Naive thymus-derived CD8-positive, alpha-beta T cell (primary cell): Measurements from ENCODE around the gene TFDP1. TPM values are rescaled to one million over a fixed set of nuclear protein-coding genes. Genes with fewer than 3 reads are reported as not detected.

ENCODE experiments used
- ATAC-seq, 2 donors: fragments of 150-1000 bp; cut with Tn5 transposase in 1 of 2; sonication (Bioruptor Pico), chemical (Tn5 transposase) in 1 of 2; 1 replicate in 1 of 2; 2 replicates in 1 of 2; pipeline ENCODE4 v1.10.0; 2021; ENCODE audit warnings: mild to moderate bottlenecking in 2 of 2, moderate library complexity in 2 of 2
- POLR2A ChIA-PET: fragments of 350-600 bp; sonication (Branson Sonifier 250); formaldehyde crosslinking; loops from one replicate; lab custom pipeline; 2021; ENCODE audit warnings: antibody characterized with exemption; lab: Charles Lee
- DNase-seq, 10 donors: peaks; one replicate each; pipeline versions ENCODE4 v3.0.0 to v3.0.0-alpha.2; 2020 to 2022
- H3K27ac Mint-ChIP-seq, 10 donors: one replicate each; pipeline ENCODE4 v1.8.0; 2020 to 2022; ENCODE audit warnings: mild to moderate bottlenecking in 10 of 10, mixed read lengths in 10 of 10, moderate library complexity in 4 of 10, inconsistent platforms in 1 of 10
- H3K27me3 Mint-ChIP-seq, 5 donors: one replicate each; pipeline ENCODE4 v1.8.0; 2021 to 2022; ENCODE audit warnings: mixed read lengths in 5 of 5
- H3K36me3 Mint-ChIP-seq, 3 donors: one replicate each; pipeline ENCODE4 v1.8.0; 2020 to 2022; ENCODE audit warnings: mixed read lengths in 3 of 3, mild to moderate bottlenecking in 2 of 3, inconsistent platforms in 1 of 3
- H3K4me1 Mint-ChIP-seq, 4 donors: one replicate each; pipeline ENCODE4 v1.8.0; 2021 to 2022; ENCODE audit warnings: mixed read lengths in 4 of 4
- H3K4me3 Mint-ChIP-seq, 10 donors: one replicate each; pipeline ENCODE4 v1.8.0; 2020 to 2022; ENCODE audit warnings: mild to moderate bottlenecking in 10 of 10, mixed read lengths in 10 of 10, moderate library complexity in 6 of 10, inconsistent platforms in 1 of 10
- H3K9me3 Mint-ChIP-seq, 9 donors: one replicate each; pipeline ENCODE4 v1.8.0; 2020 to 2022; ENCODE audit warnings: mixed read lengths in 9 of 9, mild to moderate bottlenecking in 3 of 9, inconsistent platforms in 1 of 9, moderate library complexity in 1 of 9
- polyA plus RNA-seq, 3 donors: library from polyadenylated mRNA; unstranded; fragments of 300-500 nt; fragmentation: Illumina TruSeq; gene quantifications; one replicate each; pipeline ENCODE4 v1.2.3, GENCODE V29; 2021
- total RNA-seq, 8 experiments: library from RNA in 2 of 8; stranded (reverse) in 2 of 8; gene quantifications; one replicate each; pipeline ENCODE4 v1.2.3 and lab custom pipeline; 2021 to 2026

Gene TFDP1
- total and polyA plus RNA-seq, 5 experiments from 2014 or later = 17.1 to 61.9 (median 50.1) TPM

DNA sequence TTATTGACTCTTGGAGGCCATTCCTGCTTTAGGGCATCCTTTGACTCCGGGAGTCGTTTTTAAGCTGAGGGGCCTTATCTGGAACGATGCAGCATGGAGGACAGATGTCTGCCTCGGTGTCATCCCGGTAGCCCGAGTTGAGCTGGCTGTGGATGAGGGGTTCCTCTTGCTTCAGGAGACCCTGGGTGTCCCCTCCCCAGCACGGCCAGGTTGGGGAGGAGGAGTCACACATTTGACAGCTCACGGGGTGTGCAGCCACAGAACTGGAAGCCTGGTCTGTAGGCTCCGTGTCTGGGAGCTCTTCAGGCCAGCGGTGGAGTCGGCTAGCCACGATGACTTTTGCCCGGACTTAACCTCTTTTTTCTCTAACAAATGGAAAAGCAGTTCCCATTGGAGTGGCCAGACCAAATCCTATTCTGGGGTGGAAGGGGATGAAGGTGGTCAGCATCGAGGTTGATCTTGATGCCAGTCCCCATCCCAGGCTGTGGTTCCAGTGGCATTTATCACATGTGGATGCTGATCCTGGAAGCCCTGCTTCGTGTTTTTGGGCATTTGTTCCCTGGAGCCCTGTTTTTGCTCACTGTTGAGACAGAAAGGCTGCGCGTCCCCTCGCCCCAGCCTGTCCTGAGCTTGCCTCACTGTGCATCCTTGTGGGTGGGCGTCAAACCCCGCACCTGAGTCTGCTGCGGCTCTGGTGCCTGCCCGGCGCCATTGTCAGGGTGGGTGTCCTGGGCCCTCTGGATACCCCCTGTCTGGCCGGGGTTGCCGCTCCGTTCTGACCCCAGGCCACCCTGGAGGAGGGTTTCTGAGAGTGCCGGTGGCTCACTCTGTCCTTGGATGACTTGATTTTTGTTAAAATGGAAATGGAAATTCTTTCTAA is 12.0 kb downstream of the TFDP1 start:
- POLR2A ChIA-PET = no interaction called here
- H3K4me3 Mint-ChIP-seq = no peak overlapping the region
- ATAC-seq = no peak
- peaks cover 5 to 21% (median 13%) of the 10 kb centered on the region in 4 donors for H3K4me1 Mint-ChIP-seq
- H3K27me3 Mint-ChIP-seq = no peaks in the 10 kb centered on the region
- no peak overlapping the region for H3K27ac Mint-ChIP-seq
- peaks cover 5 to 32% (median 28%) of the 10 kb centered on the region in 3 donors for H3K36me3 Mint-ChIP-seq
- peaks cover 0 to 10% (median 0%) of the 10 kb centered on the region in 9 donors for H3K9me3 Mint-ChIP-seq
- peak in 1 of 10 donors; percentile 36 for DNase-seq

DNA sequence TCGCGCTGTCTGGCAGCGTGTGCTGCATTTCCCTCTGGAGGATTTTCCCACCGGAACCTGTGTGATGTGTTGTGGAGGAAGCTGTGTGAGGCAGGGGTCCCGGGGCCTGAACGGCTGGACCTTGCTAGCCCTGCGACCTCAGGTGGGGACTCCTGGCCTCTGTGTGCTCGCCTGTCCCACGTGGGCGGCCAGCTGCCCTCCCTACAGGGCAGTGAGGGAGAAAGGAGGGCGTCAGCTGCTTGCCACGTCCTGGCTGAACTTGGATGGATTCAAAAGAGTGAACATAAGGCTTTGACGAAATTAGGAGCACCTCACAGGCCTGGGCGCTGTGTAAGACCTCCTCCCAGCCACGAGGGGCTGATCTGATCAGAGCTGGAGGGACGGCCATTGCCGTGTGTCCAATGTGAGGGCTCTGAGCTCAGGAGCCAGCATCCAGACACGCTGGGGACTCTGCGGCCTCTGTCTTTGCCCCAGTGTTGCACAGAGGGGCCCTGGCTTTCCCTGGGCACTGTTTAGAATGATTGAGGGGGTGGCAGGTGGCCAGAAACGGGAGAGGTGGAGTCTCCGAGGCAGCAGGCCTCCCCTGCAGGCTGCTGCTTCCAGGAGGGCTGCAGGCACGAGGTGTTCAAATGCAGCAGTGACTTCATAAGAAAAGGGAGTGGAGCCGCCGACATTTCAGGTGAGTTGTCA is 13.0 kb downstream of the TFDP1 start:
- H3K9me3 Mint-ChIP-seq = peaks cover 0 to 10% (median 0%) of the 10 kb centered on the region in 9 donors
- ATAC-seq (no peak), DNase-seq (peak in 1 of 10 donors; percentile 28)
- POLR2A ChIA-PET = no interaction called here
- H3K36me3 Mint-ChIP-seq = peaks cover 5 to 28% (median 28%) of the 10 kb centered on the region in 3 donors
- H3K27me3 Mint-ChIP-seq = no peaks in the 10 kb centered on the region
- peak overlapping the region in 1 of 10 donors; percentile 70 for H3K27ac Mint-ChIP-seq
- peaks cover 5 to 28% (median 15%) of the 10 kb centered on the region in 4 donors for H3K4me1 Mint-ChIP-seq
- H3K4me3 Mint-ChIP-seq = no peak overlapping the region

DNA sequence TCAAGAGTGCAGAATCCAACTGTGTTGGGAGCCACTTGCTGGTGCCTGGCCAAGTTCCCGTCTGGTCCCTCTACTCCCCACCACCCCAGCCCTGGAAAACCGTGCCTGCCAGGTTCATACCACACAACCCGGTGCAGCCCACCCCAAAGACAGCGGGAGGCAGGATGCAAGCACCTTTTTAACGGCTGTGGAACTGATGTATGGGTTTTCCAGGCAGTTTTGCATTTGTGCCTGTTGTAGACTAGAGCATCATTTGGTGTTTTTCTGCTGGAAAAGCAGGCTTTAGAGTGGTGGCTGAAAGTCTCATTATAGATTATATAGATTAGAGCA is 13.5 kb downstream of the TFDP1 start:
- H3K9me3 Mint-ChIP-seq = peaks cover 0 to 10% (median 0%) of the 10 kb centered on the region in 9 donors
- H3K36me3 Mint-ChIP-seq = peaks cover 5 to 28% (median 28%) of the 10 kb centered on the region in 3 donors

DNA sequence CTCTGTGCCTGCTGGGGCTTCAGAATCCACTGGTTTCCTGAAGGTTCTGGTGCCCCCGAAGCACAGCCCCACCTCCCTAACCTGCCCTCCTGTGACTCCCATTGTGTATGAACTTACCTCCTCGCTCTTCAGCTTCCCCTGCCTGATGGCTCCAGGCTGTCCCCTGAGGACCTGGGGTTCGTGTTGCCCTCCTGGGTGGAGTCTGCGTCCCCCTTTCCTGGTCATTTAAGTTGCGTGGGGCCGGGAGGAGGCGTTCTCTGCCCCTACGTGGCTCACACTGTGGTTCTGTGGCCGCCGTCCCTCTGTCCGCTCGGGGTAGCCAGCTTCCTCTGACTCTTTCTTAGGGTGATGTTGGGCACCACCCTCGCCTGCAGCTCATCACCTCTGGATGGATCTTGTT is 13.9 kb downstream of the TFDP1 start:
- Mint-ChIP-seq H3K4me3 (no peak overlapping the region), H3K27ac (no peak overlapping the region), H3K4me1 (peaks cover 5 to 35% (median 20%) of the 10 kb centered on the region in 4 donors), H3K9me3 (peaks cover 0 to 10% (median 0%) of the 10 kb centered on the region in 9 donors), H3K36me3 (peaks cover 5 to 28% (median 28%) of the 10 kb centered on the region in 3 donors), H3K27me3 (no peaks in the 10 kb centered on the region)
- POLR2A ChIA-PET = no interaction called here
- ATAC-seq = no peak
- peak in 1 of 10 donors; percentile 23 for DNase-seq

More for the DNA sequence above, 13.5 kb downstream of the TFDP1 start:
- Mint-ChIP-seq H3K27me3 (no peaks in the 10 kb centered on the region), H3K27ac (no peak overlapping the region), H3K4me1 (peaks cover 5 to 33% (median 19%) of the 10 kb centered on the region in 4 donors), H3K4me3 (no peak overlapping the region)
- ATAC-seq (no peak), DNase-seq (peak in 1 of 10 donors; percentile 16)
- POLR2A ChIA-PET = no interaction called here

DNA sequence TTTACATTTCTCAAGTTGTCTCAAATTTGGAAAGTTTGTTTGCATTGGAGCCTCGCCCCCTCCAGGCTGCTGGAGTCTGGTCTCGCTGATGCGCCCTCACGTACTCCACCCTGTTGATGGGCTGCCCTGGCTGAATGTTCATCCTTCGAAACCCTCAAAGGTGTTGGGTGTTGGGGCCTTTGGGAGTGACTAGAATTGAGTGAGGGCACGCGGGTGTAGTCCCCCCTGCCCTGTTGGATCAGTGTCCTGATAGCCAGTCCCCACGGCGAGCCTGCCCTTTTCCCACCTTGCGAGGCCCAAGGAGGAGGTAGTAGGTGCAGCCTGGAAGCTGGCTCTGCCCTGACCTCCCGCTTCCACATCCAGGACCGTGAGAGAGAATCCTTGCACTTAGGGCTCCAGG is 14.8 kb downstream of the TFDP1 start:
- H3K4me3 Mint-ChIP-seq = no peak overlapping the region
- peaks cover 11 to 35% (median 23%) of the 10 kb centered on the region in 4 donors for H3K4me1 Mint-ChIP-seq
- no peaks in the 10 kb centered on the region for H3K27me3 Mint-ChIP-seq
- DNase-seq (peak in 1 of 10 donors; percentile 38), ATAC-seq (no peak)
- H3K9me3 Mint-ChIP-seq = peaks cover 0 to 10% (median 0%) of the 10 kb centered on the region in 9 donors
- peaks cover 5 to 28% (median 28%) of the 10 kb centered on the region in 3 donors for H3K36me3 Mint-ChIP-seq
- POLR2A ChIA-PET = no interaction called here
- H3K27ac Mint-ChIP-seq = no peak overlapping the region

DNA sequence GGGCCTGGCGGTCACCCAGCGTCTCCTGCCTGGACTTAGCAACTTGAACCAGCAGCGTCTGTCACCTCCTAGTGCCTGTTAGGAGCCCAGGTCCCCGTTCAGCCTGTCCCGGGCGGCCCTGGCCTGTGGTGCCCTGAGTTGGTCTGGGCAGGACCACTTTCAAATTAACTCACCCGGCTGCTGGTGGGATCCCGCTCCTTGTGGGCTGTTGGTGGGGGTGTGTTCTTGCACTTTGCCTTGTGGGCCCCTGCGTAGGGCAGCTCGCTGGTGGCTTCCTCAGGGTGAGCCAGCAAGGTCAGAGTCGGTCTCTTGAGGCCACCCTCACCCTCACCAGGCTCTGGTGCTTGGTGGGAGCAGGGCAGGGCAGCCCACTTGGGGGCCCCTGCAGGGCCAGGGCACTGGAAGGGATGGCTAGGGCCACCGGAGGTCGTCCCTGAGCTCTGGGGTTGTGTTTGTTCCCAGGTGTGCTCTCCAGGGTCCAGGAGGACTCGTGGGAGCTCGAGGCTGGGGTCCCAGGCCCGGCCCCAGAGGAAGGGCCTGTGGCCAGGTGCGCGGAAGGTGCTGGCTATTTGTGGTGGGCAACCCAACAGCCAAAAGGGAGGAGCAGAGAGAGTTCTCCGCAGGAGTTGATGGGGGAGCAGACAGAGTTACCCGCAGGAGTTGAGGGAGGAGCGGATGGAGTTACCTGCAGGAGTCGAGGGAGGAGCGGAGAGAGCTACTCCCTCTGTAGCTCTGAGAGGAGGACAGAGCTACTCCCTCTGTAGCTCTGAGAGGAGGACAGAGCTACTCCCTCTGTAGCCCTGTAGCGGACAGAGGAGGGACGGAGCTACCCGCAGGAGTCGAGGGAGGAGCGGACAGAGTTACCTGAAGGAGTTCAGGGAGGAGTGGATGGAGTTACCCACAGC is 16.9 kb downstream of the TFDP1 start:
- ATAC-seq (no peak), DNase-seq (peak in 1 of 10 donors; percentile 58)
- Mint-ChIP-seq H3K27ac (peak overlapping the region in 2 of 10 donors; percentile 47 to 68), H3K27me3 (no peaks in the 10 kb centered on the region), H3K36me3 (peaks cover 5 to 25% (median 23%) of the 10 kb centered on the region in 3 donors), H3K4me3 (no peak overlapping the region), H3K4me1 (peaks cover 23 to 49% (median 37%) of the 10 kb centered on the region in 4 donors), H3K9me3 (peaks cover 0 to 11% (median 0%) of the 10 kb centered on the region in 9 donors)
- POLR2A ChIA-PET = no interaction called here

DNA sequence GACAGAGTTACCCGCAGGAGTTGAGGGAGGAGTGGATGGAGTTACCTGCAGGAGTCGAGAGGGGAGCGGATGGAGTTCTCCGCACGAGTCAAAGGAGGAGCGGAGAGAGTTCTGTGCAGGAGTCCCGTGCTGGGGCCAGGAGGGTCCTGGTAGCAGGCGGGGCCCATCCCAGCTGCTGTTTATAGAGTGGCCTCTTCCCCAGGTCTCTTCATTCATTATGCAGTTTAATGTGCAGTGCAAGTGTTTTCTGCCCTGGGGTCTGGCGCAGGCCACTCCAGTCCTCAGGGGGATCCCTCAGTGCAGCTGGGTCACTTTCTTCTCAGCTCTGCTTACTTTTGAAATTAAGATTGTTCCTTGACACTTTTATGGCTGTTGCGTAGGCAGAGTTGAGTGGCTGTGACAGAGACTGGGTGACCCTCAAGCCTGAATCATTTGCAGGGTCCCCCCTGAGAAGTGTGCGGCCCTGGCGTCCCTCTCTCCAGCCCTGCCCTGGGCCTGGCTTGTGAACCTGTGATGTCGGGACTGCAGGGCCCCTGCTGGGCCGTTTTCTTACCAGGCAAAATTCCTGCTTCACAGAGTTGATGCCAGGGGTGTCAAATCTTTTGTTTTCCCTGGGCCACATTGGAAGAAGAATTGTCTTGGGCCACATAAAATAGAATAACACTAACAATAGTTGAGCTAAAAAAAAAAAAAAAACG is 17.9 kb downstream of the TFDP1 start:
- no peak for ATAC-seq
- Mint-ChIP-seq H3K4me3 (no peak overlapping the region), H3K27me3 (no peaks in the 10 kb centered on the region), H3K36me3 (peaks cover 5 to 20% (median 16%) of the 10 kb centered on the region in 3 donors), H3K4me1 (peaks cover 30 to 54% (median 40%) of the 10 kb centered on the region in 4 donors), H3K9me3 (peaks cover 0 to 11% (median 0%) of the 10 kb centered on the region in 9 donors), H3K27ac (peak overlapping the region in 2 of 10 donors; percentile 68 to 88)
- peak in 1 of 10 donors; percentile 41 for DNase-seq
- POLR2A ChIA-PET = no interaction called here

DNA sequence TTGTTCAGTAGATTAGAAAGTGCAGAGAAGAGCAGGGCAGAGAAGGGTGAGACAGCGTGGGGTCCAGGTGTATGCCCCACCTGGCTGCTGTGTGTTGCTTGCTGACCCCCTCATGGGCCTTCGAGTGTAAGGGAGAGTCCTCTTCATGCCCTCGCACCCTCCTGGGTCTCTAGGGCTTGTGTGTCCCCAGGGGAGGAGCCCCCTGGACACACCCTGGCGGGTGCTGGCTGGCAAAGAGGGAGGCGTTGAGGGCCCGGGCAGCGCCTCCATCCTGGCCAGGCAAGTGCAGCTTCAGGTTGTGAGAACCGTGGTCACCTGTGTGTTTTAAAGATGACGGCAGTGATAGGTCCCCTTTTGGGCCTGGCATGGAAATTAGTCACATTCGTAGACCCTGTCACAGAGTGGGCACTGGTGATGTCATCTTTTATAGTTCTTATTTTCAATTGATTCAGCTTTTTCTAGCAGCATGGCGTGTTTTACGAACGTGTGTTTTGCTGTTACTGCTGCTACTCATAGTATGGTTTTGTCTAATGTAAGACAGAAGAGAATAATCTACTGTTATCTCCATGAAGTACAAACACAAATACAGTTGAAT is 18.7 kb downstream of the TFDP1 start:
- peaks cover 0 to 11% (median 0%) of the 10 kb centered on the region in 9 donors for H3K9me3 Mint-ChIP-seq
- DNase-seq (no peak), ATAC-seq (no peak)
- peak overlapping the region in 3 of 10 donors; percentile 32 to 52 (median 34) for H3K27ac Mint-ChIP-seq
- H3K27me3 Mint-ChIP-seq = no peaks in the 10 kb centered on the region
- peaks cover 5 to 16% (median 15%) of the 10 kb centered on the region in 3 donors for H3K36me3 Mint-ChIP-seq
- POLR2A ChIA-PET = no interaction called here
- no peak overlapping the region for H3K4me3 Mint-ChIP-seq
- peaks cover 31 to 62% (median 42%) of the 10 kb centered on the region in 4 donors for H3K4me1 Mint-ChIP-seq

DNA sequence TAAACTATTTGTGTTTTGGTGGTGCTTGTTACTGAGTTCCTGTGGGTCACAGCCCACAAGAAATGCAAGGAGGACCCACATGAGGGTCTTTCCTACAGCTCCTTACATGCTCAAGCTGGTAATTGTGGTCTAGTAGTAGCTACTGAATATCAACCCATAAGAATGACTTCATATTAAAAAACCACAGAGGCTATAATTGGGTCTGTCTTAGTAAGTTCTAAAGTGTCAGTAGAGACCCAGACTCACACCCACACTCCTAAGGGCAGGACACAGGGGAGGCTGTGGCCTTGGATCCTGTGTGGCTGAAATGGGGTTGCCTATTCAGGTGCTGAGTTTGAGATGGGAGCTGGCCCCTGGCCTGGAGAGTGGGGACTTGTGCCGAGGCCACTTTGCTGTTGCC is 19.6 kb downstream of the TFDP1 start:
- no peak for DNase-seq
- POLR2A ChIA-PET = no interaction called here
- Mint-ChIP-seq H3K27ac (no peak overlapping the region), H3K4me3 (no peak overlapping the region), H3K27me3 (no peaks in the 10 kb centered on the region), H3K9me3 (peaks cover 0 to 11% (median 0%) of the 10 kb centered on the region in 9 donors), H3K4me1 (peaks cover 29 to 63% (median 45%) of the 10 kb centered on the region in 4 donors), H3K36me3 (peaks cover 0 to 8% (median 7%) of the 10 kb centered on the region in 3 donors)
- no peak for ATAC-seq

DNA sequence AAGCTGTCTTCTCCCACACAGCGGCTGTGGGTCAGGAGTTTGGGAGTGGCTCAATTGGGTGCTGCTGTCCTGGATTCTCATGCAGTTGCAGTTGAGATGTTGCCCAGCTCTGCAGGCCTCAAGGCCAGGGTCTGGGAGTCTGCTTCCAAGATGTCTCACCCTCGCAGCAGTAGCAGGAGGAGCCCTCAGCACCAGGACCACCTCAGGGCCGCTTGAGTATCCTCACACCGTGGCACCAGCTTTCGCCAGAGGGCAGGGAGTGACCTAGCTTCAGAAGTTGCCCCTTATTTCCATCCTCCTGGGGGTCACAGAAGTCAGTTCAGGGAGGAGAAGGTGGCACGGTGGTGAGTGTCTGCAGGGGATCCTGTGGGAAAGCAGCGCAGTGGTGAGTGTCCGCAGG is 20.9 kb downstream of the TFDP1 start:
- no peak for DNase-seq
- Mint-ChIP-seq H3K4me3 (no peak overlapping the region), H3K9me3 (peaks cover 0 to 7% (median 0%) of the 10 kb centered on the region in 9 donors), H3K27ac (peak overlapping the region in 4 of 10 donors; percentile 15 to 87 (median 60)), H3K36me3 (peaks cover 0 to 7% (median 1%) of the 10 kb centered on the region in 3 donors), H3K4me1 (peaks cover 29 to 54% (median 43%) of the 10 kb centered on the region in 4 donors), H3K27me3 (no peaks in the 10 kb centered on the region)
- no peak for ATAC-seq
- POLR2A ChIA-PET = no interaction called here

DNA sequence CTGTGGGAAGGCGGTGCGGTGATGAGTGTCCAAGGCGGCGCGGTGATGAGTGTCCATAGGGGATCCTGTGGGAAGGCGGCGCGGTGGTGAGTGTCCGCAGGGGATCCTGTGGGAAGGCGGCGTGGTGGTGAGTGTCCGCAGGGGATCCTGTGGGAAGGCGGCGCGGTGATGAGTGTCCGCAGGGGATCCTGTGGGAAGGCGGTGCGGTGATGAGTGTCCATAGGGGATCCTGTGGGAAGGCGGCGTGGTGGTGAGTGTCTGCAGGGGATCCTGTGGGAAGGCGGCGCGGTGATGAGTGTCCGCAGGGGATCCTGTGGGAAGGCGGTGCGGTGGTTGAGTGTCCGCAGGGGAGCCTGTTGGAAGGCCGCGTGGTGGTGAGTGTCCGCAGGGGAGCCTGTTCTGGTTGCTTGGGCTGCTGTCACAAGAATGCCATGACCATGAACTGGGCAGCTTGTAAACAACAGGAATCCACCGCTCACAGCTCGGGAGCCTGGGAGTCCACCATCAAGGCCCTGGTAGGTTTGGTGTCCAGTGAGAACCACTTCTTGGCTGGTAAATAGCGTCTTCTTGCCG is 21.4 kb downstream of the TFDP1 start:
- no peak overlapping the region for H3K4me3 Mint-ChIP-seq
- H3K4me1 Mint-ChIP-seq = peaks cover 29 to 53% (median 42%) of the 10 kb centered on the region in 4 donors
- ATAC-seq (no peak), DNase-seq (no peak)
- H3K36me3 Mint-ChIP-seq = peaks cover 0 to 10% (median 3%) of the 10 kb centered on the region in 3 donors
- peaks cover 0 to 7% (median 0%) of the 10 kb centered on the region in 9 donors for H3K9me3 Mint-ChIP-seq
- H3K27ac Mint-ChIP-seq = peak overlapping the region in 5 of 10 donors; percentile 15 to 72 (median 59)
- no peaks in the 10 kb centered on the region for H3K27me3 Mint-ChIP-seq
- POLR2A ChIA-PET = no interaction called here
